CD14-positive monocyte (primary cell): Measurements from ENCODE around the gene MPRIP. TPM values are rescaled to one million over a fixed set of nuclear protein-coding genes. Genes with fewer than 3 reads are reported as not detected.

Experiments
- DNase-seq, 3 donors: peaks; one replicate each; pipeline ENCODE4 v3.0.0-alpha.2; 2011 to 2022
- H2AFZ ChIP-seq: 2 replicates; pipeline ENCODE4 v1.6.0; 2012; ENCODE audit warnings: mild to moderate bottlenecking, low read depth, low read length, inconsistent platforms; ENCODE audit not compliant: insufficient read depth, poor library complexity, severe bottlenecking
- H3K27ac ChIP-seq, 2 donors: 1 replicate in 1 of 2; 2 replicates in 1 of 2; pipeline ENCODE4 v1.5.1; 2012 to 2013; ENCODE audit warnings: low read length in 2 of 2, control low read depth in 1 of 2, inconsistent platforms in 1 of 2, low read depth in 1 of 2, mild to moderate bottlenecking in 1 of 2
- H3K27me3 ChIP-seq, 2 donors: one replicate each; pipeline versions ENCODE4 v1.6.0 to v1.6.1; 2011 to 2013; ENCODE audit warnings: low read length in 2 of 2; ENCODE audit not compliant: control insufficient read depth in 2 of 2, insufficient read depth in 2 of 2
- H3K36me3 ChIP-seq, 2 donors: replicated peaks in 1 of 2; 1 replicate in 1 of 2; 2 replicates in 1 of 2; pipeline versions ENCODE4 v1.5.1 to v1.6.1; 2012 to 2013; ENCODE audit warnings: low read length in 2 of 2, control low read depth in 1 of 2, inconsistent platforms in 1 of 2, mild to moderate bottlenecking in 1 of 2; ENCODE audit not compliant: insufficient read depth in 2 of 2, control insufficient read depth in 1 of 2
- H3K4me1 ChIP-seq, 2 donors: 1 replicate in 1 of 2; 2 replicates in 1 of 2; pipeline versions ENCODE4 v1.5.1 to v1.6.1; 2012 to 2013; ENCODE audit warnings: low read length in 2 of 2, control low read depth in 1 of 2, inconsistent platforms in 1 of 2, mild to moderate bottlenecking in 1 of 2, moderate library complexity in 1 of 2; ENCODE audit not compliant: insufficient read depth in 2 of 2, control insufficient read depth in 1 of 2
- H3K4me2 ChIP-seq: replicated peaks from 2 replicates; pipeline ENCODE3; 2012; ENCODE audit warnings: low read length, moderate library complexity, mild to moderate bottlenecking; ENCODE audit not compliant: poor library complexity, severe bottlenecking; ENCODE audit errors: extremely low read depth
- H3K4me3 ChIP-seq, 3 experiments: fragments of 200-600 bp in 1 of 3; sonication (generic) in 1 of 3; replicated peaks in 1 of 3; 1 replicate in 2 of 3; 2 replicates in 1 of 3; pipeline ENCODE4 v1.5.1; 2011 to 2013; ENCODE audit warnings: low read length in 3 of 3, mild to moderate bottlenecking in 3 of 3, control low read depth in 2 of 3, low read depth in 2 of 3, inconsistent platforms in 1 of 3, moderate library complexity in 1 of 3
- H3K79me2 ChIP-seq: 2 replicates; pipeline ENCODE4 v1.6.0; 2012; ENCODE audit warnings: mild to moderate bottlenecking, control low read depth, inconsistent platforms, low read length, moderate library complexity; ENCODE audit not compliant: insufficient read depth
- H3K9ac ChIP-seq: 2 replicates; pipeline ENCODE4 v1.6.0; 2017; ENCODE audit warnings: low read length, mild to moderate bottlenecking; ENCODE audit not compliant: insufficient read depth, poor library complexity, severe bottlenecking
- H3K9me3 ChIP-seq, 2 donors: replicated peaks in 1 of 2; 1 replicate in 1 of 2; 2 replicates in 1 of 2; pipeline versions ENCODE4 v1.5.1 to v1.6.1; 2012 to 2013; ENCODE audit warnings: low read length in 2 of 2, control low read depth in 1 of 2; ENCODE audit not compliant: control insufficient read depth in 1 of 2, insufficient read depth in 1 of 2
- H4K20me1 ChIP-seq: 2 replicates; pipeline ENCODE4 v1.6.0; 2012; ENCODE audit warnings: mild to moderate bottlenecking, low read length, control low read depth, moderate library complexity; ENCODE audit not compliant: insufficient read depth
- H3K27ac Mint-ChIP-seq, 7 donors: one replicate each; pipeline ENCODE4 v1.8.0; 2020; ENCODE audit warnings: mild to moderate bottlenecking in 7 of 7, mixed read lengths in 7 of 7, moderate library complexity in 6 of 7, inconsistent platforms in 2 of 7
- H3K27me3 Mint-ChIP-seq, 3 donors: one replicate each; pipeline ENCODE4 v1.8.0; 2021 to 2022; ENCODE audit warnings: low read depth in 3 of 3, mild to moderate bottlenecking in 3 of 3, mixed read lengths in 3 of 3, moderate library complexity in 3 of 3, inconsistent platforms in 1 of 3
- H3K36me3 Mint-ChIP-seq, 2 donors: one replicate each; pipeline ENCODE4 v1.8.0; 2020; ENCODE audit warnings: mixed read lengths in 2 of 2, inconsistent platforms in 1 of 2, mild to moderate bottlenecking in 1 of 2
- H3K4me1 Mint-ChIP-seq: one replicate; pipeline ENCODE4 v1.8.0; 2020; ENCODE audit warnings: mild to moderate bottlenecking, mixed read lengths
- H3K4me3 Mint-ChIP-seq, 2 donors: one replicate each; pipeline ENCODE4 v1.8.0; 2020; ENCODE audit warnings: mild to moderate bottlenecking in 2 of 2, mixed read lengths in 2 of 2, moderate library complexity in 1 of 2
- H3K9me3 Mint-ChIP-seq, 7 donors: one replicate each; pipeline ENCODE4 v1.8.0; 2020 to 2022; ENCODE audit warnings: mixed read lengths in 7 of 7, mild to moderate bottlenecking in 6 of 7, moderate library complexity in 6 of 7, inconsistent platforms in 2 of 7
- WGBS: methylation state at CpG from one replicate; pipeline ENCODE4 v1.1.5; 2013; ENCODE audit warnings: missing lambda C conversion rate; ENCODE audit not compliant: insufficient coverage; 5-methylcytosine and 5-hydroxymethylcytosine counted together
- intact Hi-C, 2 donors: fragments of 100-400 bp; cut with micrococcal nuclease; formaldehyde crosslinking; loops; one replicate each; pipeline versions ENCODE4 v1.15.0 to v1.15.1; 2023
- polyA plus RNA-seq, 3 donors: library from polyadenylated mRNA; depleted of rRNA in 1 of 3; unstranded in 2 of 3; stranded (reverse) in 1 of 3; fragments of 300-500 nt in 2 of 3; fragments of >200 nt in 1 of 3; fragmentation: Illumina TruSeq in 2 of 3; gene quantifications; 1 replicate in 2 of 3; 2 replicates in 1 of 3; pipeline ENCODE4 v1.2.3, GENCODE V29; 2012 to 2021
- TF ChIP-seq, protein P1 (sequence below): fragments of 200-600 bp; IDR thresholded peaks from one replicate; pipeline ENCODE4 v1.8.0; 2022; ENCODE audit warnings: antibody characterized with exemption, mild to moderate bottlenecking

MPRIP gene
- polyA plus RNA-seq, 3 donors: 2.0 to 48.7 (median 2.5) TPM

- H3K36me3 Mint-ChIP-seq: peaks cover 7 to 13% of the 10 kb centered on the region in 2 donors
- no peaks in the 10 kb centered on the region for H3K9me3 ChIP-seq
Measured at GRCh38 chr17:17109907-17110306, 67.7 kb downstream of the MPRIP start.

GRCh38 chr17:17110520-17110919, 68.3 kb downstream of the MPRIP start:
- peaks cover 76% of the 10 kb centered on the region for H4K20me1 ChIP-seq
- Mint-ChIP-seq H3K27me3 (peaks cover 0 to 8% (median 0%) of the 10 kb centered on the region in 3 donors), H3K27ac (peak overlapping the region in 1 of 7 donors; percentile 63), H3K4me3 (no peak overlapping the region), H3K4me1 (peaks cover 24% of the 10 kb centered on the region), H3K36me3 (peaks cover 9 to 13% of the 10 kb centered on the region in 2 donors), H3K9me3 (no peaks in the 10 kb centered on the region)
- H3K4me3 ChIP-seq: no peak overlapping the region
- H3K4me1 ChIP-seq: peaks cover 10 to 12% of the 10 kb centered on the region in 2 donors
- TF ChIP-seq, protein P1, sequence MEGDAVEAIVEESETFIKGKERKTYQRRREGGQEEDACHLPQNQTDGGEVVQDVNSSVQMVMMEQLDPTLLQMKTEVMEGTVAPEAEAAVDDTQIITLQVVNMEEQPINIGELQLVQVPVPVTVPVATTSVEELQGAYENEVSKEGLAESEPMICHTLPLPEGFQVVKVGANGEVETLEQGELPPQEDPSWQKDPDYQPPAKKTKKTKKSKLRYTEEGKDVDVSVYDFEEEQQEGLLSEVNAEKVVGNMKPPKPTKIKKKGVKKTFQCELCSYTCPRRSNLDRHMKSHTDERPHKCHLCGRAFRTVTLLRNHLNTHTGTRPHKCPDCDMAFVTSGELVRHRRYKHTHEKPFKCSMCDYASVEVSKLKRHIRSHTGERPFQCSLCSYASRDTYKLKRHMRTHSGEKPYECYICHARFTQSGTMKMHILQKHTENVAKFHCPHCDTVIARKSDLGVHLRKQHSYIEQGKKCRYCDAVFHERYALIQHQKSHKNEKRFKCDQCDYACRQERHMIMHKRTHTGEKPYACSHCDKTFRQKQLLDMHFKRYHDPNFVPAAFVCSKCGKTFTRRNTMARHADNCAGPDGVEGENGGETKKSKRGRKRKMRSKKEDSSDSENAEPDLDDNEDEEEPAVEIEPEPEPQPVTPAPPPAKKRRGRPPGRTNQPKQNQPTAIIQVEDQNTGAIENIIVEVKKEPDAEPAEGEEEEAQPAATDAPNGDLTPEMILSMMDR: no peak
- no peaks in the 10 kb centered on the region for H3K9me3 ChIP-seq
- H3K27ac ChIP-seq: no peak overlapping the region
- intact Hi-C loops: no loop called here
- H3K79me2 ChIP-seq: peaks cover 9% of the 10 kb centered on the region
- no peaks in the 10 kb centered on the region for H3K27me3 ChIP-seq
- H3K4me2 ChIP-seq: no peak overlapping the region
- no peak overlapping the region for H2AFZ ChIP-seq
- H3K9ac ChIP-seq: no peak overlapping the region
- no peak for DNase-seq
- peaks cover 0 to 9% of the 10 kb centered on the region in 2 donors for H3K36me3 ChIP-seq
- WGBS: no CpG with 5 or more reads among the region's 5 CpGs

More at GRCh38 chr17:17109907-17110306, 67.7 kb downstream of the MPRIP start:
- Histone ChIP-seq H3K27ac (no peak overlapping the region), H3K4me1 (peaks cover 10 to 12% of the 10 kb centered on the region in 2 donors), H3K9ac (no peak overlapping the region), H3K79me2 (peaks cover 9% of the 10 kb centered on the region), H4K20me1 (peaks cover 75% of the 10 kb centered on the region), H3K36me3 (peaks cover 0 to 9% of the 10 kb centered on the region in 2 donors), H3K4me2 (no peak overlapping the region), H3K4me3 (no peak overlapping the region), H3K27me3 (no peaks in the 10 kb centered on the region), H2AFZ (no peak overlapping the region)
- Mint-ChIP-seq H3K27me3 (peaks cover 0 to 8% (median 0%) of the 10 kb centered on the region in 3 donors), H3K4me1 (peaks cover 24% of the 10 kb centered on the region), H3K9me3 (no peaks in the 10 kb centered on the region), H3K27ac (peak overlapping the region in 6 of 7 donors; percentile 1 to 81 (median 50)), H3K4me3 (no peak overlapping the region)
- DNase-seq: peak in 2 of 3 donors; percentile 5 to 6
- intact Hi-C loops: no loop called here
- 12% methylated on average over 4 of the region's 5 CpGs for WGBS
- TF ChIP-seq, protein P1: no peak
